Thoracic aorta endothelial cell (primary cell): ENCODE data around the gene RRP1. TPM values are rescaled to one million over a fixed set of nuclear protein-coding genes. Genes with fewer than 3 reads are reported as not detected.

Experiments used
- small RNA-seq: library from RNA; depleted of rRNA; stranded (forward); fragments of <200 nt; gene quantifications from one replicate; pipeline ENCODE3, GENCODE V24; 2012
- total RNA-seq: library from RNA; depleted of rRNA; stranded (reverse); fragments of >200 nt; gene quantifications from 2 replicates; pipeline ENCODE4 v1.2.3, GENCODE V29; 2012

The RRP1 gene, protein sequence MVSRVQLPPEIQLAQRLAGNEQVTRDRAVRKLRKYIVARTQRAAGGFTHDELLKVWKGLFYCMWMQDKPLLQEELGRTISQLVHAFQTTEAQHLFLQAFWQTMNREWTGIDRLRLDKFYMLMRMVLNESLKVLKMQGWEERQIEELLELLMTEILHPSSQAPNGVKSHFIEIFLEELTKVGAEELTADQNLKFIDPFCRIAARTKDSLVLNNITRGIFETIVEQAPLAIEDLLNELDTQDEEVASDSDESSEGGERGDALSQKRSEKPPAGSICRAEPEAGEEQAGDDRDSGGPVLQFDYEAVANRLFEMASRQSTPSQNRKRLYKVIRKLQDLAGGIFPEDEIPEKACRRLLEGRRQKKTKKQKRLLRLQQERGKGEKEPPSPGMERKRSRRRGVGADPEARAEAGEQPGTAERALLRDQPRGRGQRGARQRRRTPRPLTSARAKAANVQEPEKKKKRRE
- 31.8 and 34.5 TPM in 2 replicates for total RNA-seq

DNA sequence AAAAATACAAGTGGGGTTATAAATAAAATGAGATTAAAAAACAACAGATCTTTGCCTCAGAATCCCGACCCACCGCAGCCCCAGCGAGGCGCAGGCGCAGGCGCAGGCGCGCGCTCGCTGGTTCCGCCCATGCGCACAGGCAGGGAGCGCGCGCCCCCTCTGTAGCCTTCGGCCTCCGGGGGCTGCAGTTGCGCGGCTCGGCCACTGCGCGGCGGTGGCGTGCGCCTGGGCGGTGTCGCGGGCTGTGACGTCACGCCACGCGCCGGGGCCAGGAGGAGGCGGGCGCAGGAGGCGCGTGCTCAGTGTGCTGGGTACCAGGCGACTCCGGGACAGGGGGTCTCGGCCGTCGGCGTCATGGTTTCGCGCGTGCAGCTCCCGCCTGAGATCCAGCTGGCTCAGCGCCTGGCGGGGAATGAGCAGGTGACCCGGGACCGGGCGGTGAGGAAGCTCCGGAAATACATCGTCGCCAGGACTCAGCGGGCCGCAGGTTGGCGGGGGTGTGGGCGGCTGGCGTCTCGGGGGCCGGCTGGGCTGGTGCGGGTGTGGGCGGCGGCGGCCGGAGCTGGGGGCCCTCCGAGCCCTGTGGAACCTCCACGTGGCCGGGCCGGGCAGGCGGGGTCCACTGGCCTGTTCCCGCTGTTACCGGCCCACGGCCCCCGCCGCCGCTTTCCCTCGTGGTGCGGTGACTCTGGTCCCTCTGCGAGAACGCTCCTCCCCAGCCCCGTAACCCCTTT lies at the start of gene RRP1:
TSS of gene RRP1 (plus strand) at position 302 of the 734 bp plus-strand sequence. CDS start at position 355, 53 bp downstream.

DNA sequence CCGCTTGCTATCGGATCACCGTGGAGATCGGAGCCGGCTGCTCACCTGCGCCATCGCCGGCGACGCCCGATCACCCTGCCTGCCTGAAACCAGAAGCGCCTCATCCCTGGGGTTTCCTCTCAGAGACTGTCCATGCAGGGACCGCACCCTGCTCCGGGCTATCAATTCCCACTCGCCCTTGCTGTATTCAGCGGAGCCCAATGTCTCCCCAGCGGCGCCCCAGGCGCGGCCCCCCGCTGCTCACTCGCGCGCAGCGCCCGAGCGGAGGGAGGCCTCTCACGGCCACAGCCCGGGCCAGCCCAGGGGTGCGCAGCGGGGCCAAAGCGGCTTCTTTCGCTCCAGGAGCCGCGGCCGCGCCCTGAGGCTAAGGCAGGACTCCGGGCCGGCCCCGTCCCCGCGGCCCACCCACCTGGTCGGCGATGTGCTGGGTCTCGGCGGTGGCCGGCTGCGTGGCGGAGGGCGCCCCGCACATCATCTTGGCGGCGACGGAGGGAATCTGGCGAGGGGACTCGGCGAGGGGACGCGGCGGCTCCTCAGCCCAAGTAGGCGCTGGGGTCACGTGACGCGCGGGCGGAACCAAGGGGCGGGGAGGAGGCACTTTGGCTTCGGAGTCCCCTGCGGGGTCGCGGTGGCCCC lies 13.5 kb upstream of the RRP1 start, which contains the start of gene CSTB:
TSS of gene CSTB (minus strand) at position 514 of the 636 bp plus-strand sequence. CDS start at position 475, 39 bp downstream.

Small RNAs within 50 kb of the gene (small RNA-seq; reads per million reads assigned to genes)
- not detected for gene AP001052.1

Other genes with a start within 250 kb of the RRP1 start
- 1.1 and 1.3 TPM in 2 replicates for gene HSF2BP, start 130.1 kb upstream of the RRP1 start, total RNA-seq
- gene RRP1B, start 130.0 kb upstream of the RRP1 start, total RNA-seq, result 60.8 and 66.0 TPM in 2 replicates
- 34.4 and 63.3 TPM in 2 replicates for gene PDXK, start 70.4 kb upstream of the RRP1 start, total RNA-seq
- gene CSTB, start 13.3 kb upstream of the RRP1 start, total RNA-seq, result 18.5 and 22.1 TPM in 2 replicates
- 53.5 and 74.7 TPM in 2 replicates for gene AGPAT3, start 75.6 kb downstream of the RRP1 start, total RNA-seq
- 34.0 and 37.8 TPM in 2 replicates for gene TRAPPC10, start 222.7 kb downstream of the RRP1 start, total RNA-seq